Cardiac septum (tissue), 1 donor: ENCODE data around the gene NARF. TPM values are rescaled to one million over a fixed set of nuclear protein-coding genes. Genes with fewer than 3 reads are reported as not detected.

Experiments used
- DNase-seq: peaks from one replicate; pipeline ENCODE4 v3.0.0-alpha.2; 2020; ENCODE audit warnings: low spot score
- intact Hi-C: fragments of 100-400 bp; cut with DNase I; formaldehyde crosslinking; loops from one replicate; pipeline ENCODE4 v1.14.0; 2022
- total RNA-seq: library from RNA; stranded (reverse); fragmentation: NEBNext Ultra II Directional; extraction: Animal tissue kit (Norgen Biotek cat#: 25700); gene quantifications from one replicate; pipeline ENCODE4 v1.2.1, GENCODE V29; 2021
- donor health status: DM: no; HTN: no; CAD: no.

Gene NARF
- total RNA-seq, 1 donor from 2014 or later, result 49.8 TPM

DNA sequence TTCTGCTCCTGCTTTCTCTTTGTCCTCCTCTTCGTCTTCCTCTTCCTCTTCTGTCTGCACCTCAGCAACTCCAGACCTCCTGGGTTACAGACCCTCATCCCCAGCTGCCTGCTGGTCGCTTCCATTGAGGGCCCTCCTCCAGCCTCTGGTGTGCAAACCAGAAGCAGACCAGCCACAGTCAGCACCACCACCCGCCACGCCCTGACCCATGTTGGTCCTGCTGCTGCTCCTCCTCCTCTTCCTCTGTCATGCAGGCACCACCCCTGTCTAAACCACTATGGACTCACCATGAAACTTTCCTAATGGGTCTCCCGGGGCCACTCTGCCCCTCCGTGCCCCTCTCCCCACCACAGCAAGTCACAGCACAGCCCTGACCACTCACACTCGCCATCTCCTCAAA is 28.7 kb upstream of the NARF start:
- intact Hi-C loops, result no loop called here
- no peak for DNase-seq

DNA sequence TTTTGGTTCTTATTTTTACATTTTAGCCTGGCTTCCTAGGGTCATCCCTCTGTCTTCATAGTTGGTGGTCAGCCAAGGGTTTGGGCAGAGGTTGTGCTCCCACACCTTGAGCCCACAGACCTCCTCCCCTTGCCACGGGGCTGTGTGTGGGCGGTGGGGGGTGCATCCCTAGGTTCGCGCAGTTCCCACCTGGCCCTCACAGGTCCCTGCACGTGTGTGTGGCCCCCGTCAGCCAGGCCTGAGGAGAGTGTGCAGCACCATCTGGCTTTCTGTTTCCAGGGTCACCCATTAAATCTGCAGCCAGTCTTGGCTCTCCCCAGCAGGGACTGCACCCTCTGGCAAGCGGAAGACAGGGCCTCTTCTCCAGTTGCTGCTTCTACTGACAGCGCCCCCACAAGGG is 26.5 kb upstream of the NARF start:
- intact Hi-C loops, result no loop called here

DNA sequence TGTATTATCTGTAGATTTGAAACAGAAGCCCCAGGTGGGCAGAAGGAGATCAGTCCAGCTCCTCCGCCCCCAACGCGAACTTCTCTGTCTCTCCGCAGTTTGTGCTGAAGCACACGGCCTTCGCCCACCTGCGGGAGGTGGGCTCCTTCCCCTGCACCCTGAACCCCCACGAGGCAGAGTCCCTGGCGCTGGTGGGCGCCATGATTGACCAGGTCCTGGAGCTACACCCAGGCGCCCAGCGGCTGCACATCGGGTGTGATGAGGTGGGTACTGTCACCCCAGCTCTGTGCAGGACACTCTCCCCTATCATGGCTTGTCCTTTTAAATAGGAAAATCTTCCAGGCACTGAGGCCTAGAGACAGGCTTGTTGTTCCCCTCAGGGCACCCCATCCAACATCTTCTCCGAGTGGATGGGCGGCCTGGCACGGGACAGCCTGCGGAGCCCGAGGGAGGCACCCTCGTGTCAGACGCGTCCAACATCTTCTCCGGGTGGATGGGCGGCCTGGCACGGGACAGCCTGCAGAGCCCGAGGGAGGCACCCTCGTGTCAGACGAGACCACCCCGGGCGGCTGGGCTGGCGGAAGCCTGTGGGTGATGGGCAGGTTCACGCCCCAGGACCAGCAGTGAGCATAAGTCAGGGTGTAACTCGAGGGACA is 24.9 kb upstream of the NARF start:
- DNase-seq, result no peak
- intact Hi-C loops, result no loop called here

More for the DNA sequence above, 26.5 kb upstream of the NARF start:
- no peak for DNase-seq

DNA sequence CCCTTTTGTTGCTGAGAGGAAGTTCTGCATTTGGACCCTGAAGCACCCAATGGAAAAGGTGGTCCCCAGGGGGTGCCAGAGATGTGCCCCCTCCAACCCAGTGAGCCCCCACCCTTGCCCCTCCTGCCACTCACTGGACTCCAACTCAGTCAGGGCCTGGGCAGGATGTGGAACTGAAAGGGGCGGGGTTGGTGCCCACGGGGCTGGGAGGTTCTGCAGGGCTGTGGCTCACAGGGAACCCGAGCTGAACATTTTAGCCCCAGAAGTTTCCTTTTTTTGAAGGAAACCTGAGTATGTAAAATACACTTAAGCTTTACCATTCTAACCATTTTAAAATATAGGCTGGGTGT is 24.4 kb upstream of the NARF start:
- intact Hi-C loops, result no loop called here
- DNase-seq, result no peak

DNA sequence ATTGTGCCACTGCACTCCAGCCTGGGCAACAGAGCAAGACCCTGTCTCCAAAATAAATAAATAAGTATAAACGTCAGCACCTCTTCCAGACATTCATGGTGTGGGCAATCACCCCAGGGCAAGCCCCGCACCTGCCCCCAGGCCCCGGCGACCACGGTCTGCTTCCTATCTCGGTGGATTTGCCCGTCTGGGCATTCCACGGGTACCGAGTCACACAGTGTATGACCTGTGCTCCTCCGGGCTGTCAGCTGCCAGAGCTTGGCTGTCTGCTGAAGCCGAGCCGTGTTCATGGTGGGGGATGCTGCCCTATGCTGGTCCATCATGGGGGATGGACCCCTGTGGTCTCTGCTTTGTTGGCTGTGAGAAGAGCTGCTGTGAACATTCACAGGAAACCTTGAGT is 23.4 kb upstream of the NARF start:
- no peak for DNase-seq
- intact Hi-C loops, result no loop called here

DNA sequence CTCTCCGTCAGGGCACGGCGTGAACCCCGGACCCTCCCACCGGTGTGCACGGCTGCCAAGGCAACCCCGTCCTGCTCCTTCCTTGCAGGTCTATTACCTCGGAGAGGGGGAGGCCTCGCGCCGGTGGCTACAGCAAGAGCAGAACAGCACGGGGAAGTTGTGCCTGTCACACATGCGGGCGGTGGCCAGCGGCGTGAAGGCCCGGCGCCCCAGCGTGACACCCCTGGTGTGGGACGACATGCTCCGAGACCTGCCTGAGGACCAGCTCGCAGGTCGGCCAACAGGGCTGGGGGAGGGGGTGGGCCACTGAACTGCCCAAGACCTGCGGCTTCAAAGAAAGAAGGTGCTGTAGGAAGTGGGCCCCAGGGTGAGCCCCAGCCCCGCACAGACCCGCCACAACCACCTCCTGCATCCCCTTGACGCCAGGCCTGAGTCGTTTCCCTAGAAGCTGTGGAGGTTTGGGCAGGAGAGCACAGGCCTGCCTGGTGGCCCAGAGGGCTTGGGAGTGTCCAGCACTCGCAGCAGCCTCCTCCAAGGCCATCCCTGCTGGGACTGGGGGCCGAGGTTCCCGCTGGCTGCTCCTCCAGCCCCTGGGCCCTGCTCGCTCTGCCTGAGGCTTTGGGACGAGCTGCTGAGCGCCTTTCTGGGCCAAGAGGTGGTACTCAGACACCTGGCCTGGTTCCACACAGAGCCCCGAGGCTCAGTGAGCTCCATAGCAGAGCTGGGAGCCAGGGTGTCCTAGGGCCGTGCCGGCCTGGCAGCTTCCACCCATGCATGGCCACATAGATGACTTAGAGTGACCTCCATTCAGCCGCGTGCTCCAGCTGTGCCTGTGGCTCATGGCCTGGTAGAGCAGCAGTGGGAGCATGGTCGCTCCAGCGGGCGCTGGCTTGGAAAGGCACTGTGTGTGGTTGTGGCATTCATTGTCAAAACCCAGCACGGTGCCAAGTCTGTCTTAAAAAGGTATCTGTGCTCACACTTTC is 22.6 kb upstream of the NARF start:
- intact Hi-C loops, result no loop called here
- DNase-seq, result no peak

DNA sequence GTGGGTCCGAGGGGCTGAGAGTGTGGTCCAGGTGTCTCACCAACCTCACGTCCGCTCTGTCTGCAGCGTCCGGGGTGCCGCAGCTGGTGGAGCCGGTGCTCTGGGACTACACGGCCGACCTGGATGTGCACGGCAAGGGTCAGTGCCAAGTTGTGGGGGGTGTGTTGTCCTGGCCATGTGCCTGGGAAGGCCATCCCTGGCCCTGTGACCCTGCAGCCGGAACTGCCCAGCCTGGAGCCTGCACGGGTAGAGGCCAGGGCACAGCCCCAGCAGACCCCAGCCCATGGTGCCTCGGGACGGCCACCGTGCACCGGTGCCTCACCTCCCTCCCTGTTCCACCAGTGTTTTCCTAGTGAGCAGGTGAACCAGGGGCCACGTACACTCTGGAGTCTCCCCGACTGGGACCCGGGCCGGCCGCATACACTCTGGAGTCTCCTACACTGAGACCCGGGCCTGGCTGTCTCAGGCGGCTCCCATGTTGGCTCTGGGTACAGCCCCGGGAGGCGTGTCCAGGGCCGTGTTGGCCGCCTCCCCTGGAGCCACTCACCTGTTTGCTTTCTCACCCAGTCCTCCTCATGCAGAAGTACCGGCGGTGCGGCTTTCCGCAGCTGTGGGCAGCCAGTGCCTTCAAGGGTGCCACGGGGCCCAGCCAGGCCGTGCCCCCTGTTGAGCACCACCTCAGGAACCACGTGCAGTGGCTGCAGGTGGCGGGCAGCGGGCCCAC is 21.8 kb upstream of the NARF start:
- intact Hi-C loops, result no loop called here
- DNase-seq, result no peak

DNA sequence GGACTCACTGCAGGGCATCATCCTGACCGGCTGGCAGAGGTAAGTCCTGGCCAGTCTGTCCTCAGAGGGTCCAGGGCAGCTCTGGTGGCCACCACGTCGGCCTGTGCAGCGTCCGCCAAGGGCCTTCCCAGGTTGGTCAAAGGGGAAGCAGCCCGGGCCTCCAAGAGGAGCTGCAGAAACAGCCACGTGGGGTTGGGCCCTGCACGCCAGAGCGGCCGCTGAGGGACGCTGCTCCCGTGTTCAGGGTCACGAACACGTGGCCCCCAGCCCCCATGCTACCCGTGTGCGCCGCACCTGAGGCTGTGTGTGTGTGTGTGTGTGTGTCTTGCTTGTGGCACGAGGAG is 21.2 kb upstream of the NARF start:
- no peak for DNase-seq
- intact Hi-C loops, result no loop called here

DNA sequence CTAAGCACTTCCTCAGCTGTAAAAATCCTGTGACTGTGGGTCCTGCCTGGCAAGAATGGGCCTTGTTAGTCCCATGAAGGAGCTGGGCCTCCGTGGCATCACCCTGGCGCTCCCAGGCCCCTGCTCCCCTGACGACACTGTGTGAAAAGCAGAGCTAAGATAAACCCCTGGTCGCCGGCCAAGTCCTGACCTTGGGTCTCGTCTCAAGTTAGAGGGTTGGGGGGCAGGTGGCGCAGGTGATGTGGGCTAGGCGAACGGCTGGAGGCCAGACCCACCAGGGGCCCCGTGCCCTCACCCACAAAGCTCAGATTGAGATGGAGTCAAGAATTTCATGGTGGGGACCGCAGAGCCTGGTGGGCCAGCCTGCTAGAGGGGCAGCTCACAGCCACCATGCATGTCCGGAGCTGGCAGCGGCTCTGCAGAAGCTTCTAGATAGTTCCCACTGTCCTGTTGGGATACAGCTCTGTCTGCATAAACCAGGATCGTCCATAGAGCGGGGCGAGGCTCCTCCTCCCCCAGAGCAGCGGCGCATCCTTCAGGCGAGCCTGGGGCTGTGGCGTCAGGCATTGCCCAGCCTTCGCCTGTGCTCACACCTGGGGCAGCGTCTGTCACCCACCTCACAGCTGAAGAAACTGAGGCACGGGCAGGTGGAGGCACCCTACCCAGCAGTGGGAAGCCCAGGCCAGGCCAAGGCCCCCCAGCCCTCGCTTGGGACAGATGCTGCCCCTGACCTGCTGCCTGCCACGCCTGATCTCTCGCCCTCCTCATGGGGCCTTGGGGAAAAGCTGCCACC is 19.9 kb upstream of the NARF start:
- intact Hi-C loops, result no loop called here
- no peak for DNase-seq

DNA sequence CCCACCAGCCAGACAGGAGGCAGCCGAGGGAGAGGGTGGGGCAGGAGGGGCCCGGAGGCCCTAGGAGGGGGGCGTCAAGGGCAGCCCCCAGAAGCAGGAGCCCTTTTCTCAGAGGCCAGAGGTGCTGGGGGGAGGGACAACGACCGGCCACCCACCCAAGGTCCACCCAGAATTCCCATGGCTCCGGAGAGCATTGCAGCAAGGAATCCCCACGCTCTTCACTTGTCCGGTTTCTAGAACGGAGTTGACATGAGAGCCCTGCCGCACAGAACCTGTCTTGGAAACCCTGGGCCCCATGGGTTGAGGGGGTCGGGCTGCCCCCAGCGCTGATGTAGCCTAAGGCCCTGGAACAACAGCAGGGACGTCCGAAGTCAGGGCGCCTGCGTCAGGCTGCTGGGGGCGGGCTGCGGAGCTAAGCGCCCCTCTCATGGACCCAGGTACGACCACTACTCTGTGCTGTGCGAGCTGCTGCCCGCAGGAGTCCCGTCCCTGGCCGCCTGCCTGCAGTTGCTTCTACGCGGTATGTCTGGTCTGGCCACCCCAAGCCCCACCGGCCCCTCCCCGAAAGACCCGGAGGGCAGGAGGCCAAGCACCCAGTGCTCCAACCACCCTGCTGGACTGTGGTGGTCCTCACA is 19.2 kb upstream of the NARF start:
- no peak for DNase-seq
- intact Hi-C loops, result no loop called here

DNA sequence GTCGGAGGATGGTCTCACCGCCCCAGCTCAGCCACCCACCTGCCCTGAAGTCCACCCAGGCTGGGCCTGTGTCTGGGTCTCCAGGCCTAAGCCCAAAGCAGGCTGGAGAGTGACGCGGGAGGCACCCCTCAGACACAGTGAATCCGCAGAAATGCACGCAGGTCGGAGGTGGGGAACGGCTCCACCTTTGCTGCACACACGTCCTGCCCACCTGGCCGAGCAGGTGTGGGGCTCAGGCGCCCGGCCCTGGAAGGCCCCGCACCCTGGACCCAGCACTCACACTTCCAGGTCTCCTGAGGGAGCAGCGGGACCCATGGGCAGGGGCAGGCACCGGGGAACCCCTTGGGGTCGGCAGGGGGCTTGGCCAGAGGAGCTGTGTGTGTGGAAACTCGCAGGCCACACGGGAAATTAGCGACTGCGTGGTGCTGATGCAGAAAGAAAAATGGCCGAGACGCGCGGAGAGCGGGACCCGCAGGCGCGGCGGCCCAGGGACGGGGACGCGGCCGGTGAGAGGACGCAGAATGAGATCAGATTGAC is 18.6 kb upstream of the NARF start:
- DNase-seq, result no peak
- intact Hi-C loops, result no loop called here

DNA sequence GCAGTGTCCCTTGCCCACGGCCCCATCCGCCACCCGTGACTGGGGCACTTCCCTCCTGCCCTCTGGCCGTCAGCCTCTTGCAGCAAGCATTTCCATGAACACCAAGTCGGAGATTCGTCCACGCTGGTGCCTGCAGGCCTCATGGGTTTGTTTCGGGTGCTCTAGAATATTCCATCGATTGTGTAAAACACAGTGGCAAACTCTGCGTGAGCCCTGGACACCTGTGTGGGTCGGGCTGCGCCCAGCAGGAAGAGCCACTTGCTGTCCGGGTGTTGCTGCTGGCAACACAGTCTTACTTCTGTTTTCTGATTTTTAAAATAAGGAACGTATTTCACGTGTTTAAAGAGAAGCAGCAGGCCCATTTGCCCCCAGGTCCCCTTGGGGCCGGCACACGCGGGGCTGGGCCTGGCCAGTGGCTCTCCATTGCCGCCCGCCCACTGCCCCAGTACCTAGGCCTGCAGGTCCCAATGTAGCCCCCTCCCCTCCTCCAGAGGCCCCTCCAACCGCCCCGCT is 18.0 kb upstream of the NARF start:
- intact Hi-C loops, result no loop called here
- DNase-seq, result no peak

DNA sequence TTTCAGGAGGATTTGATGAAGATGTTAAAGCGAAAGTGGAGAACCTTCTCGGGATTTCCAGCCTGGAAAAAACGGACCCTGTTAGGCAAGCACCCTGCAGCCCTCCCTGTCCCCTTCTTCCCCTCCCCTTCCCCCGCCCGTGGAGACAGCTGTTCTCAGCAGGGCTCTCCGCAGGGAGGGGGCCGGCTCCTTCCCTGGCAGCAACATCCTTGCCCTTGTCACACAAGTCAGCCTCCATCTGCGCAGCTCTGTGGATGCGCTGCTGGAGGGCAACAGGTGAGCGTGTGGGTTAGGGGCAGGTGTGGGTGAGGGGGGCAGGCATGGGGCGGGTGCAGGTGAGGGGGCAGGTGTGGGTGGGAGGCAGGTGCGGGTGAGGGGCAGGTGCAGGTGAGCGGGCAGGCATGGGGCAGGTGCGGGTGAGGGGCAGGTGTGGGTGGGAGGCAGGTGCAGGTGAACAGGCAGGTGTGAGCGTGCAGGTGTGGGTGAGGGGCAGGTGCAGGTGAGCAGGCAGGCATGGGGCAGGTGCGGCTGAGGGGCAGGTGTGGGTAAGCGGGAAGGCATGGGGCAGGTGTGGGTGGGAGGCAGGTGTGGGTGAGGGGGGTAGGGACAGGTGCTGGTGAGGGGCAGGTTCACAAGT is 17.4 kb upstream of the NARF start:
- intact Hi-C loops, result no loop called here
- no peak for DNase-seq

DNA sequence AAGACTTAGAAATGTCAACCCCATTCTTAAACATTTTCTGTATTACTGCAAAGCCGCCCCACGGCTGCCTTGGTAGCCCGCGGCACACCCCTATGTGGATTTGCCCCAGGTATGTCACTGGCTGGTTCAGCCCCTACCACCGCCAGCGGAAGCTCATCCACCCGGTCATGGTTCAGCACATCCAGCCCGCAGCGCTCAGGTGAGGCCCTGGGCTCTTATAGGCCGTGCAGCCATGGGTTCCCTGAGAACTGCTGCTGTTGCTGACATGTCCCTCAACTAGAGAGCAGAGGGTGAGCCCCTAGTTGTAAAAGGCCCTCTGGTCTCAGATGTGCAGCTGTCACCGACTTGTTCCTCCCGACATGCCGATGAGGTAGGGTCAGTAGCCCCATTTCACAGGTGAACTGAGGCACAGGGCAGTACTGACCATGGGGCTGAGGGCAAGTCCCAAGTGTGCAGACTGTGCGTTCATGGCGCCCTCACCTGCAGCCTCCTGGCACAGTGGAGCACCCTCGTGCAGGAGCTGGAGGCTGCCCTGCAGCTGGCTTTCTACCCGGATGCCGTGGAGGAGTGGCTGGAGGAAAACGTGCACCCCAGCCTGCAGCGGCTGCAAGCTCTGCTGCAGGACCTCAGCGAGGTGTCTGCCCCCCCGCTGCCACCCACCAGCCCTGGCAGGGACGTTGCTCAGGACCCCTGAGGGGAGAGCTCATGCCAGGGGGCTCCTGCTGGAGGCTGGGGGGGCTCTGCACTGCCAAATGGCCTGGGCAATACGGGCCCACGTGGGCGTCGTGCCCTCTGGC is 16.7 kb upstream of the NARF start:
- intact Hi-C loops, result no loop called here
- no peak for DNase-seq

DNA sequence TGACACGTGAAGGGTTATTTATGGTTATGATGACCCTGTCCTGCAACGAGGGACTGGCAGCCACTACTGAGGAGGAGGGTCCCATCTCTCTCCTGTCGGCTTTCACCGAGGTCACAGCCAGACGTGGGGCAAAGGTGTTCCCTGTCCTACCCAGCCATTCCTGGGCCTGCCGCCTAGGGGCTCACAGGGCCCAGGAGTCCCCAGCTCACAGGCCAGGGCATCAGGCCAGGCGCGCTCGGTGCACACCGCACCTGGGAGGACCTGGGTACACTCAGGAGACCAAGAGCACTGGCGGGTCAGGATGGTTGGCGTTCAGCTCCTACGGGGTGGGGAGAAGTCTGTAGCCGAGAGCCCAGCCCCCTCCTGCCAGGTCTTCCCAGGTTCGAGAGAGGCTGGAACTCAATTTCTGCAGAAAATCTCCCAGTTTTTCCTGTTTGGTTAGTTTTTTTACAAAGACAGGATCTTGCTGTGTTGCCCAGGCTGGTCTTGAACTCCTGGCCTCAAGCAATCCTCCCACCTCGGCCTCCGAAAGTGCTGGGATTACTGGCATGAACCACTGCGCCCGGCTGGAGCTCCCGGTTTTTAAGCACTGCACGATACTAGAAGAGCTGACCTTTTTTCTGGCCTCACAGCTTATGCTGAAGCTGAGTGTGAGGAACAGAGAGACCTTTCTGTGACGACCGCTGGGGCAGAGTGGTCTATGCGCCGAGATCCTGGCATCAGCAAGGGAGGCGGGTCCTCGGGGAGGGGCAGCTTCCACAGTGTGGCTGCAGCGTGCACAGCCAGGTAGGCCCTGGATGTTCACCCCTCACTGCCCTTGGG is 15.7 kb upstream of the NARF start:
- no peak for DNase-seq
- intact Hi-C loops, result no loop called here

DNA sequence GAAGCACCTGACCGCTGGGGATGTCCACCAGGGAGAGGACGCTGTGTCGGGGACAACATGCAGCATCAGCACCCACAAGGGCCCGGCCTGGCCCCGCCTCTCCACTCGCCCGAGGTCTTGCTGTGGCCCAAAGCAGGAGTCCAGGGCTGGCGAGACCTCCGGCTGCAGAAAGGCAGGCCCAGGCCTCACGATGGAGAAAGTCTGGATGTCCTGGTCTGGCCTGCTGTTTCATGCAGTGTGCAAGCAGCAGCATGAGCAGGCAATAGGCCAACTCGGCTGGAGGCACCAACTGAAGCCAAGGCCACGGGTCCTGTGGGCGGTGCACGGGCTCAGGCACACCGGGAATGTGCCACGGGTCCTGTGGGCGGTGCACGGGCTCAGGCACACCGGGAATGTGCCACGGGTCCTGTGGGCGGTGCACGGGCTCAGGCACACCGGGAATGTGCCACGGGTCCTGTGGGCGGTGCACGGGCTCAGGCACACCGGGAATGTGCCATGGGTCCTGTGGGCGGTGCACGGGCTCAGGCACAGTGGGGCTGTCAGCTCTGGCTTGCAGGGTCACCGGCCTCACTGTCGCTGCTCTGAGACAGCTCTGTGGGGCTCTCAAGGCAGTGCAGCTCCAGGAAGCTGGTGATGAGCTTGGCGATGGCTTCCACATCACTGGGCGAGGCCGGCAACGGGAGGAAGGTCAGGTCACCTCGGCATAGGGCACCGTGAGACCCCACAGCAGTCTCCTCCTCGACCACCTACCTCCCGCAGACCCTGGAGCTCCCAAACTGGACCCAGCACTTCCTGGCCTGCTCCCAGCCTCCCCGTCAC is 14.9 kb upstream of the NARF start:
- intact Hi-C loops, result no loop called here
- DNase-seq, result no peak
